GM12878 (cell line): ENCODE data around the gene PPP1R9B. TPM values are rescaled to one million over a fixed set of nuclear protein-coding genes. Genes with fewer than 3 reads are reported as not detected.

Experiments used
- BMI1 ChIP-seq: fragments of 450-650 bp; IDR thresholded peaks from 2 replicates; pipeline ENCODE4 v1.6.1; 2016; ENCODE audit warnings: mild to moderate bottlenecking, moderate library complexity, borderline replicate concordance
- CREB1 ChIP-seq: IDR thresholded peaks from 2 replicates; pipeline ENCODE4 v1.6.1; 2012; ENCODE audit warnings: low read depth, mild to moderate bottlenecking, inconsistent platforms
- ETV6 ChIP-seq, 2 experiments: fragments of 450-650 bp in 1 of 2; IDR thresholded peaks in 1 of 2; conservative IDR thresholded peaks in 1 of 2; 2 replicates each; pipeline ENCODE4 v1.6.1; 2014; ENCODE audit warnings: antibody characterized with exemption in 1 of 2, borderline replicate concordance in 1 of 2, low read depth in 1 of 2, mild to moderate bottlenecking in 1 of 2, moderate library complexity in 1 of 2
- POLR2AphosphoS5 ChIP-seq: IDR thresholded peaks from 2 replicates; pipeline ENCODE4 v1.6.1; 2011; ENCODE audit warnings: mild to moderate bottlenecking, low read length, inconsistent platforms
- RAD51 ChIP-seq: fragments of 450-650 bp; IDR thresholded peaks from 2 replicates; pipeline ENCODE4 v1.6.1; 2016; ENCODE audit warnings: moderate library complexity, mild to moderate bottlenecking, inconsistent platforms
- RB1 ChIP-seq: fragments of 450-650 bp; formaldehyde crosslinking; IDR thresholded peaks from 2 replicates; pipeline ENCODE4 v1.6.1; 2017; ENCODE audit warnings: mild to moderate bottlenecking, borderline replicate concordance
- TCF12 ChIP-seq: IDR thresholded peaks from 2 replicates; pipeline ENCODE4 v1.6.1; 2011; ENCODE audit warnings: low read depth, mild to moderate bottlenecking, low read length
- ZZZ3 ChIP-seq: IDR thresholded peaks from 2 replicates; pipeline ENCODE4 v1.6.1; 2011; ENCODE audit warnings: low read depth; ENCODE audit not compliant: control insufficient read depth, insufficient read length
- polyA plus RNA-seq, 11 experiments: library from polyadenylated mRNA; depleted of rRNA in 4 of 11; unstranded in 6 of 11; stranded (reverse) in 5 of 11; fragments of >200 nt; fragmentation: Nextera tagmentation in 4 of 11; fragmentation: Illumina TruSeq in 1 of 11; extraction: Ambion mirVana in 4 of 11; extraction: Trizol in 1 of 11; gene quantifications; 1 replicate in 1 of 11; 2 replicates in 10 of 11; pipeline versions ENCODE4 v1.2.1 to v1.2.3, GENCODE V29; 2011 to 2016; ENCODE audit warnings: inconsistent platforms in 2 of 11, missing spikeins in 2 of 11, low read depth in 1 of 11
- total RNA-seq, 4 experiments: library from RNA; depleted of rRNA in 3 of 4; stranded (reverse); fragments of >200 nt in 3 of 4; fragmentation: Illumina TruSeq in 1 of 4; extraction: Trizol in 1 of 4; gene quantifications; 2 replicates each; pipeline versions ENCODE4 v1.2.1 to v1.2.3, GENCODE V29; 2013 to 2021
- TF ChIP-seq, protein P1 (sequence below): fragments of 450-650 bp; IDR thresholded peaks from 2 replicates; pipeline ENCODE4 v1.6.1; 2017; ENCODE audit warnings: mild to moderate bottlenecking, moderate library complexity
- TF ChIP-seq, protein P2 (sequence below): fragments of 450-650 bp; IDR thresholded peaks from 2 replicates; pipeline ENCODE4 v1.6.1; 2017; ENCODE audit warnings: borderline replicate concordance
- TF ChIP-seq, protein P3 (sequence below): fragments of 150-350 bp; IDR thresholded peaks from 2 replicates; pipeline ENCODE4 v1.6.1; 2014; ENCODE audit warnings: mild to moderate bottlenecking, low read depth, low read length

The PPP1R9B gene
- total and polyA plus RNA-seq, 10 of the 15 experiments (the other 5 are each of a cell fraction or from before 2014, with no cell fraction given): 0.20 to 107 (median 37.5) TPM

DNA sequence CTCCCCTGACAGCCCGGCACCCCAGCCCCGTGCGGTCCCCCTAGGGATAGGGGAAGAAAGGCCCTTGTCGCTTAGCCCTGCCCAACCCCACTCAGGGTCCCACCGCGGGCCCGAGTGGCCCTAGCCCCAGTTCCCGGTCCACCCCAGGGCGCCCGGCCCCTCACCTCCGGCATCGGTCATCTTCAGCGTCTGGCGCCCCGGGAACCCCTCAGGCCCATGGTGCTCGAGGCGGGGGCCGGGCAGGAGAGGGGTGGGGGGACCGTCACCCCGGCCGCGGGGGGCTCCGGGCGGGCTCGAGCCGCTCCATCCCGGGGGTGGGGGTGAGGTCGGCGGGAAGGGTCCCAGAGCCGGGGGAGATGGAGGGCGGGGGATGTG is 21.1 kb downstream of the PPP1R9B start (continued):
- TF ChIP-seq, protein P1, sequence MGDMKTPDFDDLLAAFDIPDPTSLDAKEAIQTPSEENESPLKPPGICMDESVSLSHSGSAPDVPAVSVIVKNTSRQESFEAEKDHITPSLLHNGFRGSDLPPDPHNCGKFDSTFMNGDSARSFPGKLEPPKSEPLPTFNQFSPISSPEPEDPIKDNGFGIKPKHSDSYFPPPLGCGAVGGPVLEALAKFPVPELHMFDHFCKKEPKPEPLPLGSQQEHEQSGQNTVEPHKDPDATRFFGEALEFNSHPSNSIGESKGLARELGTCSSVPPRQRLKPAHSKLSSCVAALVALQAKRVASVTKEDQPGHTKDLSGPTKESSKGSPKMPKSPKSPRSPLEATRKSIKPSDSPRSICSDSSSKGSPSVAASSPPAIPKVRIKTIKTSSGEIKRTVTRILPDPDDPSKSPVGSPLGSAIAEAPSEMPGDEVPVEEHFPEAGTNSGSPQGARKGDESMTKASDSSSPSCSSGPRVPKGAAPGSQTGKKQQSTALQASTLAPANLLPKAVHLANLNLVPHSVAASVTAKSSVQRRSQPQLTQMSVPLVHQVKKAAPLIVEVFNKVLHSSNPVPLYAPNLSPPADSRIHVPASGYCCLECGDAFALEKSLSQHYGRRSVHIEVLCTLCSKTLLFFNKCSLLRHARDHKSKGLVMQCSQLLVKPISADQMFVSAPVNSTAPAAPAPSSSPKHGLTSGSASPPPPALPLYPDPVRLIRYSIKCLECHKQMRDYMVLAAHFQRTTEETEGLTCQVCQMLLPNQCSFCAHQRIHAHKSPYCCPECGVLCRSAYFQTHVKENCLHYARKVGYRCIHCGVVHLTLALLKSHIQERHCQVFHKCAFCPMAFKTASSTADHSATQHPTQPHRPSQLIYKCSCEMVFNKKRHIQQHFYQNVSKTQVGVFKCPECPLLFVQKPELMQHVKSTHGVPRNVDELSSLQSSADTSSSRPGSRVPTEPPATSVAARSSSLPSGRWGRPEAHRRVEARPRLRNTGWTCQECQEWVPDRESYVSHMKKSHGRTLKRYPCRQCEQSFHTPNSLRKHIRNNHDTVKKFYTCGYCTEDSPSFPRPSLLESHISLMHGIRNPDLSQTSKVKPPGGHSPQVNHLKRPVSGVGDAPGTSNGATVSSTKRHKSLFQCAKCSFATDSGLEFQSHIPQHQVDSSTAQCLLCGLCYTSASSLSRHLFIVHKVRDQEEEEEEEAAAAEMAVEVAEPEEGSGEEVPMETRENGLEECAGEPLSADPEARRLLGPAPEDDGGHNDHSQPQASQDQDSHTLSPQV: no peak
- TF ChIP-seq CREB1: no peak
- no peak for TF ChIP-seq RB1
- no peak for TF ChIP-seq POLR2AphosphoS5
- no peak for TF ChIP-seq RAD51
- TF ChIP-seq, protein P2, sequence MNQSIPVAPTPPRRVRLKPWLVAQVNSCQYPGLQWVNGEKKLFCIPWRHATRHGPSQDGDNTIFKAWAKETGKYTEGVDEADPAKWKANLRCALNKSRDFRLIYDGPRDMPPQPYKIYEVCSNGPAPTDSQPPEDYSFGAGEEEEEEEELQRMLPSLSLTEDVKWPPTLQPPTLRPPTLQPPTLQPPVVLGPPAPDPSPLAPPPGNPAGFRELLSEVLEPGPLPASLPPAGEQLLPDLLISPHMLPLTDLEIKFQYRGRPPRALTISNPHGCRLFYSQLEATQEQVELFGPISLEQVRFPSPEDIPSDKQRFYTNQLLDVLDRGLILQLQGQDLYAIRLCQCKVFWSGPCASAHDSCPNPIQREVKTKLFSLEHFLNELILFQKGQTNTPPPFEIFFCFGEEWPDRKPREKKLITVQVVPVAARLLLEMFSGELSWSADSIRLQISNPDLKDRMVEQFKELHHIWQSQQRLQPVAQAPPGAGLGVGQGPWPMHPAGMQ: no peak
- no peak for TF ChIP-seq BMI1
- no peak for TF ChIP-seq ZZZ3
- TF ChIP-seq, protein P3, sequence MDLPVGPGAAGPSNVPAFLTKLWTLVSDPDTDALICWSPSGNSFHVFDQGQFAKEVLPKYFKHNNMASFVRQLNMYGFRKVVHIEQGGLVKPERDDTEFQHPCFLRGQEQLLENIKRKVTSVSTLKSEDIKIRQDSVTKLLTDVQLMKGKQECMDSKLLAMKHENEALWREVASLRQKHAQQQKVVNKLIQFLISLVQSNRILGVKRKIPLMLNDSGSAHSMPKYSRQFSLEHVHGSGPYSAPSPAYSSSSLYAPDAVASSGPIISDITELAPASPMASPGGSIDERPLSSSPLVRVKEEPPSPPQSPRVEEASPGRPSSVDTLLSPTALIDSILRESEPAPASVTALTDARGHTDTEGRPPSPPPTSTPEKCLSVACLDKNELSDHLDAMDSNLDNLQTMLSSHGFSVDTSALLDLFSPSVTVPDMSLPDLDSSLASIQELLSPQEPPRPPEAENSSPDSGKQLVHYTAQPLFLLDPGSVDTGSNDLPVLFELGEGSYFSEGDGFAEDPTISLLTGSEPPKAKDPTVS: no peak
- TF ChIP-seq TCF12: no peak
- no peak for TF ChIP-seq ETV6 (conservative IDR thresholded peaks at IDR 0.05 in 1 of 2, IDR thresholded peaks at IDR 0.05 in 1 of 2; ENCODE audit: borderline replicate concordance in 1 of 2, low read depth in 1 of 2)
